Inferior parietal cortex (tissue), 1 donor: ENCODE measurements around the gene ATP13A1.

Experiments used
- DNase-seq: peaks from one replicate; pipeline ENCODE4 v3.0.0-alpha.2; 2016; ENCODE audit errors: extremely low spot score

ATP13A1 gene

DNA sequence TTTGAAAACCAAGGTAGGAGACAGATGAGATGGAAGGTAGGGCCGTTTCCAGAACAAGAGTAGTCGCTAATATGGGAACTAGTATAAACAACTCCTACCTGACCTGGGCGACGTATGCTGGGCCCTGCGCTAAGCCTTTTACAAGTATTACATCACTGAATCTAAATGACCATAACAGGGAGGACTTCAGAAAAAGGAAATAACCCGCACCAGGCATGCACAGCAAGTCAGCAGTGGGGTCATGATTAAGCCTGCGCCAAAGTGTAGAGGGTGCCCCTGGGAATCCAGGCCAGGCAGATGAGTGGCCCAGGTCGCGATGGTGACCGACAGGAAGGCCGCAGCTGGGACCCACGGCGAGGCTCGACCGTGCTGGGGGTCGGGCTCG, 613 bp downstream of the ATP13A1 start:
- DNase-seq = no peak

DNA sequence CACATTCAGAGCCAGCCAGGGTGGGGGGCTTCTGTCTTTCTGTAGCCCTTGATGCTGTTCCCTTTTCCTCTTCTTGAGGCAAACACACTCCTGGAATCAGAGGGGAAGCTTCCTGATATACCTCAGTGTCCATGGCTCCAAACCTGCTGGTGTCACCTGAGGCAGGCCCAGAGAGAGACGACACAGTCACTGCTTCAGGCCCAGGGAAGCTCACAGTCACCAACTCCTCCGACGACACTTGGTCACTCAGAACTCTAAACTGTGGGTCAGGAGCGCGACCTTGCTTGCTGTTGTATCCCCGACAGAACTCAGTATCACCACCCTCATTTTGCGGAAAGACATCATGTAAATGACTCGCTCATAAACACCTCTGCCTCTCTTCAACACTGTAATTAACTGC, 1.1 kb downstream of the ATP13A1 start:
- DNase-seq = no peak

GRCh38 chr19:19661675-19662251, 1.7 kb downstream of the ATP13A1 start:
- no peak for DNase-seq

GRCh38 chr19:19661141-19661674, 2.3 kb downstream of the ATP13A1 start:
- no peak for DNase-seq

DNA sequence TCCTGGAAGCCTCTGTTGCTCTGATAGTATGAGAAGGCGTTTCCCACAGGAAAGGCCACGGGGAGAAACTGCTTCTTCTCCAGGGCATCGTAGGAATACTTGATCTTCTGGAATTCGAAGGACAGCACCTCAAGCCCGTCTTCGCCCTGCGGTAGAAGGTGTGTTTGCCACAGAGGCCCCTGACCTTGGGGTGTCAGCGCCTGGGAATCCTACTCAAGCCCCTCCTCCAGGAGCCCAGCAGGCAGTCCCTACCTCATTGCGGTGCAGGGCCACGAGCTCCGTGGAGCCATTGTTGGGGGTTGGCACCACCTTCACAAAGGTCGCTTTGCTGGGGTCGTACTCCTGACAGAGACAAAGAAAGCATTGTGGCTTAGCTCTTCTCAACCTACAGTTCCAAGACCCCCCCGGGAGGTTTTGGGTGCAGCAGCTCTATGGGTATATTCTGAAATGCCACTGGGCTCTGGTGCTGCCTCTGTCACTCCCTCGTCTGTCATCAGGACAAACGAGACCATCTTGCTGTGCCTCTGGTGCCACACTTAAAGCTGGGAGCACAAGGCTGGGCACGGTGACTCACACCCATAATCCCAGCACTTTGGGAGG, 3.7 kb downstream of the ATP13A1 start:
- no peak for DNase-seq

DNA sequence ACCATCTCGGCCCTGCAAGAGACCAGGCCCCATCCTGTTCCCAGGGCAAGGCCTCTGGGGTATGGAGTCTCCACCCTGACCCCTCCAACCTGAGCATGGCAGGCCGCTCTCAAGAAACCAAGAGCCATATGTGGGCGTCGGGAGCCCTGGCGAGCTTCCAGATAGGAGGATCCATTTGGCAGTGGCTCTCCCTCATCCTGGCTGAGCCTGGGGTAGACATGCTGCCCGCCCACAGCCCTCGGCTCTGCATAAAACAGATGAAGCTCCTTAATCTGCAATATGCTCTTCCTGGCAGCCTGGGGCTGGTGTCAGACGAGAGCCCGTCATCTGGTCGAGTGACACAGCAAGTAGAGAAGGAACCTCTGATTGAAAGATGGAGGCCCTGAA, 6.1 kb downstream of the ATP13A1 start:
- peak; percentile 31 for DNase-seq

DNA sequence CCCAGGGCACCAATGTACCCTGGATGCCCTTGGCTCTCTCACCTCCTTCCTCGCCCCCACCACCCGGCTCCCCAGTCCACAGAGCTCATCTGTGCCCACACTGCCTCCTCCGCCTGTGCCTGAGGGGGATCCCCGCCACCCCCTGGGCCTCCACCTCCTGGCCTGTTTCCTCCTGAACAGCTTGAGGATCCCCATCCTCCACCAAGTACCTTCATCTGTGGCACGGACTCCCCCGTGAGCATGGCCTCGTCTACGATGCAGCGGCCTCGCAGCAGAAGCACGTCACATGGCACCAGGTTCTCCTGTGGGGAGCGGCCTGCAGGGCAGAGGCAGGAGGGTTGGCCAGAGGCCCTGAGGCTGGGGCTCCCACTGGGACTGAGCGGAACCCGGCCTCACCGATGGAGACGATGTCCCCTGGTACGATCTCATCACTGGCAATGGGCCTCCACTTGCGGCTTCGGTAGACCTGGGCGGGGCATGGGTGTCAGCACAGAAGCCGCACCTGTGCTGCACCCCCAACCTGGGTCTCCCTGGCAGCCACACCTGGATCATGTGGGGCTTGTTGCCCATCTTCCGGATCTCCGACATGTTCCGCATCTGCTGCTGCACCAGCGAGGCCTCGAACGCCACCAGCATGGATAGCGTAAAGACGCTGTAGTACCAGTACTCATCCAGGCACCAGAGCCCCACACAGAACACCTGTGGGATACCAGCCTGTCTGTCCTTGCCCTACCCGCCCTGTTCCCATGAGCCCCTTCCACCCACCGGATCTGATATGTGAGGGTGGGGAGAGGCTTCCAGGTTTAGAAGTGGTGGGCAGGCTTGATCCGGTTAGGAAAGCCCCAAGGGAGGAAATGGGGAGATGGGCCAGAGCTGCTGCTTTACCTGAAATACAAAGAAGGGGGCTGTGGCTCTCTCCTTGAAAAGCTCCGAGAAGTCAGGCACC, 6.8 kb downstream of the ATP13A1 start:
- DNase-seq = no peak

DNA sequence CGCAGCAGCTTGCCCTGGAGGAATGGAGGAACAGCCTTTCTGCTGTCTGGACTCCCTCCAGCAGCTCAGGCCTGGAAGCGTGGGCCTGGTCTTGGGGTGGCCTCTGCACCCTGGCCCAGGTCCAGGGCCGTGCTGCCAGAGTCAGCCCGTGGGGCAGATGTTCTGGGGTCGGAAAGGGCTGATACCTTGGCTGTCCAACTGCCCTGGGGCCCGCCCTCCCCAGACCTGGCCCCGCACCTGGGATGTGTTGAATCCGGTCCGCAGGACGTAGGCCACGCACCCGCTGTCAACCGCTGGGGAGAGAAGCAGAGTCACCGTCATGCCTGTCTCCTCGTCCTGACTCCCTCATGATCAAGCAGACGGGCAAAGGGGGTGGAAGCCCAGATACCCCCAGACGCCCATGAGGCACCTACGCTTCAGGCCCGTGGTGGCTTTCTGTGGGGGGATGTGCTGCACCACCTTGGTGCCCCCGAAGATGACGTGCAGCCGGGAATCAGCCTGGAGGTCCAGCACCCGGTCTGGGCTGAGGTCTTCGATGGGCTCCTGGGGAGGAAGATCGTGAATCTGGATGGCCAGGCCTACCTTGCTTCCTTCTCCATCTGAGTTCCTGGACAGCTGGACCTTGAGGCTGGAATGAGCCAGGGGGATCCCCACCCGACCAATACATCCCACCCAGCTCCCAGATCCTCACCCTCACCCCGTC, 7.7 kb downstream of the ATP13A1 start:
- DNase-seq = no peak

DNA sequence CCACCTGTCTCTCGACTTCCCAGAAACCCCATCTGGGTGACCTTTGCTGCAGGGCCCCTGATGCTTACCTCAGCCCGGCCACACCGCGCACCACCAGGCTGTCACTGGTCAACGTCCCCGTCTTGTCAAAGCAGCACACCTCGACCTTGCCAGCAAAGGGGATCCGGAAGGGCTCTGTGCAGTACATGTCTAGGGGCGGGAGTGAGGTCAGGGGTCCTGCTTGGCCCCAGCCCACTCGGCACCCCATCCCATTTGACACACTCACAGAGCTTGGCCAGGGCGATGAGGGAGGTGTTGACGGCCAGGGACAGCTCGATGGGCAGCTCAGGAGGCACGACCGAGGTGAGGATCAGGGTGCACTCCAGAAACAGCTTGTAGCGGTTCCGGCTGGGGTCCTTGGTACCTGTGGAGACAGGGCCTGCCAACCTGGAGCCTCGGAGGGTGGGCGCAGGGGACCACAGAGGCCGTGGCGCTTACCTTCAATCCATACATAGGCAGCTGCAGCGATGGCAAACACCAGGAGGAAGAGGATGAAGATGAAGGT, 8.4 kb downstream of the ATP13A1 start:
- DNase-seq = no peak

GRCh38 chr19:19654441-19654840, 9.0 kb downstream of the ATP13A1 start:
- no peak for DNase-seq

GRCh38 chr19:19653597-19654147, 9.8 kb downstream of the ATP13A1 start:
- DNase-seq = no peak

DNA sequence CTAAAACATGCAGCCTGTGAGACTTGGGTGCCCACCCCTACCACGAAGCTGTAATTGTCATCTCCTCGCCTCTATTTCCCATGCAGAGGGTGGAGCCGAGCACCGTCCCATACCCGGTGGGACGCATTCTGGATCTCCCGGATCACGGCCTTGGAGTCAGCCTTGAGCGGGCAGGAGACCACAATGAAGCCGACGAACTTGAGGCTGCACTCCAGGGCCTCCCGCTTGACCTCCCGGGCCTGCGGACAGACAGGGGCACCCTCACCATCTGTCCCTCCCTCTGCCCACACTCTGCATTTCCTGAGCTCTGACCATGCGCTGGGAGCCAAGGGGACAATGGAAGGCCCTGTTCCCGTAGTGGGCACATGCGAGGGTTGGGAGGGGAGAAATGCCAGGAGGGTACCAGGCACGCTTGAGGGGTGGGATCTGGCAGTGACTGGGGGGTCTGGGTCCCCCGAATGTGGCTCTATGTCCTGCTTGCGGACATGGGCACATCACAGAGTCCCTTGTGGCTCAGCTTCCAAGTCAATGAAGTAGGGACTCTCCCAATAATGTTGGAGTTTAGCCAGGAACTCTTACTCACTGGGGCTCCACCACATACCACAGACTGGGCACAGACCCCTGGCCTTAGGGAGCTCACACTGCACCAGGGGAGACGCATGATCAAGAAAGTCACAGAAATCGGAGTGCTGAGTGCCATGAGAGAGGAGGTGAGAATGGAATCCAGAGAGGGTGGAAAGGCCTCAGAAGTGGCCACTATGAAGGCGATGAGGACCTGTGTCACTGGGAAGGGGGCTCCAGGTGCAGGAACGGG, 10.8 kb downstream of the ATP13A1 start:
- no peak for DNase-seq

DNA sequence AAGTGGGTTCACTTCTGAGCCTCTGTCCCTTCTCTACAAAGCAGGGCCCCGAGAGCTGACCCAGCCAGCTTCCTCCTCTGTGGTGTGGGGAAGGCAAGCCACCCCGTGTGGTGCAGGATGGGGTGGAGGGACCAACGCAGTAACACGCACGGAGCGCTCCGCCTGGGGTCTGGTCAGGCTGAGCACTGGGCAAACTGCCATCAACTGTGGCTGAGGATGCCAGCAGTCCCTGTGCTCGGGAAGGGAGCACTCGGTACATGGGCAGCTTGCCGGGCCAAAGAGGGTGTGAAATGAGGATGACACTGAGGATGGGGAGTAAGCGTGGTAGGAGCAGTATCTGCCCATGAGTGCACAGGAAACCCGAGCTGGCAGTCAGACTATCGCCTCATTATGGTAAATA, 12.4 kb downstream of the ATP13A1 start:
- DNase-seq = peak; percentile 35

GRCh38 chr19:19650331-19650730, 13.1 kb downstream of the ATP13A1 start:
- DNase-seq = no peak

DNA sequence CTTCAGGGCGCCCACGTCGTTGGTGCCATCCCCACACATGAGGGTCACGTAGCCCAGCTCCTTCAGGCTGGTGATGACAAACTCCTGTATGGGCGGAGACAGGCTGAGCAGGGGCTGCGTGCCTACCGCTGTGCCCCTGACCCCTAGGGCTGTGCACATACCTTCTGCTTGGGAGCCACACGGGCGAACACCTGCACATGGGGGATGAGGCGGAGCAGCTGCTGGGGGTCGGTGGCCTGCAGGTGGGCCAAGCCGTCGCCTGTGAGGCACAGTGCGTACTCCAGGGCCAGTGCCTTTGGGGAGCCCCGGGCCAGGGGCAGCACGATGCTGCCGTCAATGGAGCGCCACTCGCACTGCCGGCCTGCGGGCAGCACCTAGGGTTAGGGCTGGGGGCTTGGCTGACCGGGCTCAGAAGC, 13.9 kb downstream of the ATP13A1 start:
- DNase-seq = no peak

GRCh38 chr19:19649155-19649554, 14.3 kb downstream of the ATP13A1 start:
- DNase-seq = no peak

- no peak for DNase-seq
These were observed 16.2 kb downstream of the ATP13A1 start for GRCh38 chr19:19647037-19647835.

GRCh38 chr19:19645233-19645870, 18.1 kb downstream of the ATP13A1 start:
- no peak for DNase-seq

DNA sequence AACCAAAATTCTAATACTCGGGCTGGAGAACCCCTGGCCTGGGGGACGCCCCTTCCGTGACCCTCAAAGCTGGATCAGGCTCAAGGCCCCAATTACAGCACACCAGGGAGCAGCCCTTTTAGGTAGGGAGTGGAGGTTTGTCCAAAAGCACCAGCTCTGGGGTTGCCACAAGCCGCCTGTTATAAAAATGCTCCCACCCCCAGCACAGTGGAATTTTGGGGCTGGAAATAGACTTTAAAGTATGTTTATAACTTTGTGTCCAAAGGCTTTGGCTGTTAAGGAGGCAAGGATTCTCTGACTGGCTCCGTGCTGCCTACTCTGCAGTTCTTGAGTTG, 19.5 kb downstream of the ATP13A1 start:
- DNase-seq = no peak
